Stimulated activated CD4-positive, alpha-beta T cell treated with anti-CD3 and anti-CD28 coated beads, Interleukin-2, amount 100 ng/mL, for 24 hours (primary cell): ENCODE measurements around the gene TH.

Source experiments
- DNase-seq, 2 donors: peaks; one replicate each; pipeline ENCODE4 v3.0.0-alpha.2; 2020

The TH gene

GRCh38 chr11:2177076-2177475 is 5.5 kb upstream of the TH start:
- DNase-seq: no peak

GRCh38 chr11:2176389-2176900 is 4.8 kb upstream of the TH start:
- no peak for DNase-seq

GRCh38 chr11:2175659-2176058 is 4.0 kb upstream of the TH start:
- no peak for DNase-seq

GRCh38 chr11:2174361-2174760 is 2.7 kb upstream of the TH start:
- no peak for DNase-seq

GRCh38 chr11:2173761-2174160 is 2.1 kb upstream of the TH start:
- DNase-seq: no peak

- peak in 1 of 2 donors; percentile 33 for DNase-seq
Observed at GRCh38 chr11:2173150-2173693, 1.6 kb upstream of the TH start.

GRCh38 chr11:2172676-2173075 is 1.1 kb upstream of the TH start:
- no peak for DNase-seq

- no peak for DNase-seq
Observed at GRCh38 chr11:2169626-2170570, 1.7 kb downstream of the TH start.

GRCh38 chr11:2169005-2169378 is 2.6 kb downstream of the TH start:
- no peak for DNase-seq

- DNase-seq: no peak
Observed at GRCh38 chr11:2168286-2169004, 3.2 kb downstream of the TH start.

- no peak for DNase-seq
Observed at GRCh38 chr11:2167141-2168045, 4.2 kb downstream of the TH start.

- DNase-seq: peak; percentile 57 to 70
Observed at GRCh38 chr11:2166091-2166851, 5.3 kb downstream of the TH start.

GRCh38 chr11:2165571-2165970 is 6.0 kb downstream of the TH start:
- no peak for DNase-seq

- DNase-seq: no peak
Observed at GRCh38 chr11:2164861-2165555, 6.6 kb downstream of the TH start.

GRCh38 chr11:2164081-2164480 is 7.5 kb downstream of the TH start:
- no peak for DNase-seq

- DNase-seq: no peak
Observed at GRCh38 chr11:2163428-2163978, 8.1 kb downstream of the TH start.

- DNase-seq: no peak
Observed at GRCh38 chr11:2160736-2161259, 10.8 kb downstream of the TH start, which contains the start of gene INS. Gene INS, minus strand, starts transcription at chr11:2161209. Its CDS starts 238 bp downstream, at chr11:2160971.

- no peak for DNase-seq
Observed at GRCh38 chr11:2159536-2160413, 11.8 kb downstream of the TH start.

GRCh38 chr11:2158966-2159365 is 12.6 kb downstream of the TH start:
- DNase-seq: no peak
